Daoy (cell line): ENCODE results near the gene YIPF1. TPM values are rescaled to one million over a fixed set of nuclear protein-coding genes. Genes with fewer than 3 reads are reported as not detected.
"Not testable (repeated sequence)": the region's sequence is repeated elsewhere in the genome, so short reads cannot be mapped to it uniquely, and the experiment has no call there.

Source experiments
- DNase-seq: peaks from one replicate; pipeline ENCODE4 v3.0.0-alpha.2; 2015; ENCODE audit warnings: low read depth
- total RNA-seq: library from RNA; depleted of rRNA; stranded (reverse); fragments of >200 nt; shearing (Covaris generic); gene quantifications from 2 replicates; pipeline ENCODE4 v1.2.3, GENCODE V29; 2014

The YIPF1 gene
- total RNA-seq, 1 experiment from 2014 or later = 19.7 TPM

- DNase-seq = no peak
Observed at GRCh38 chr1:53838654-53838974, 51.0 kb downstream of the YIPF1 start.

DNA sequence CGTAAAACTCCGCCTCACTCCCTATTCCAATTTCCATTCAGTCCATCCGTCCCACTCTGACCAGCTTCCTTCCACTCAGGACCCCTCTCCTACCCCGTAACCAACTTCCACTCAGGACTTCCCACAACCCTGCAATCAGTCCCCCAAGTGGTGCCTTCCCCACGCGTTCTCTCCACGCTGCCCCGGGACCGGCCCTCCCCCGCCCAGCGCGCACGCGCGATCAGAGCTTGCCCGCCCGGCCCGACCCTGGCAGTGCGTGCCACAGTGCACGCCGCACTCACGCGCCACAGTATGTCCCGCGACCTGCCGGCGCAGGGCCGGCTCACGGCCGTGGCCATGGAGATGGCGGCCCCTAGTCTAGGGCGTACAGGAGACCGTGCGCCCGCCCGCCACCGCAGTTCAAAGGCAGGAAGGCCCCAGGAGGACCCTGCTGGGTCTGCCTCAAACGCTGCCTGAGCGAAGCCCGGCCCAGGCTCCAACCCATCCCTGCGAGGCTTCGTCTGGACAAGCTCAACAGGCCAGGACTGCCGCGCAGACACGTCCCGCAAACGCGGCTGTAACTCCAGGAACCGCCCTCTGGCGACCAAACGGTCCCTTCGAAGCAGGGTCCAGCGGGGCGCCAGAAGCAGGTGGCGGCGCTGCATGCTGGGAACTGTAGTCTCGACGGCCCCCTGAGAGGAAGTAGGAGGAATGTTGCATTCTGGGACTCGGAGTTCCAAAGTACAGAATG, 51.5 kb downstream of the YIPF1 start, which contains the start of gene NDC1:
NDC1 (minus strand) TSS at position 373 of the 730 bp plus-strand sequence; CDS start at position 338, 35 bp downstream.
- DNase-seq = peak; percentile 97

DNA sequence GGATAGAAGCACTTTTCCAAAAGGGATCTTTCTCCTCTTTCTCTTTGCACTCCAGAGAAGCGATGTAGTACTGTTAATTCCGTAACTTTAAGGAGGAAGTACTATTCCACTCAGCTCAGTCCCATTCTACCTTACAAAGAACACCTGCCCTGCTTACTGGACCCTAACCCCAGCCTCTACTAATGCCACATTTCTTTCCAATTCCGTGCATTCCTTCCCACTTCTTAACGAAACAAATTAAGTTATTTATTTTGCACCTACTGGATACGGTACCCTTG, 52.0 kb downstream of the YIPF1 start:
- peak; percentile 4 for DNase-seq

DNA sequence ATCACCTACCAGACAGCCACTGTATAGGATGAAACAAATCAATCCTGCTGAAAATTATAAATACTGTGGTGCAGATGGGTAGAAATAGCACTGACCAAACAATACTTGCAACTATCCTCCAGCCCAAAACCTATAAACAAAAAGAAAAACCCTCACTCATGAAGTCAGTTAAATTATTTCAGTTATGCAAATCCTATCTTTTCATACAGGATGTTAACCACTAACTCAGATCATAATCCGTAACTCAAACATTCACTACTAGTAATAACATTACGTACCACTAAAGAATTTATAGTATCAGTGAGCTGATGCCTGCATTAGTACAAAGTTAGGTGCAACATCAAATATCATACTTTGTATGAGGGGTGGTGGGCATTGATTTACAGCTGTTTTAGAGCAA, 54.1 kb downstream of the YIPF1 start:
- no peak for DNase-seq

DNA sequence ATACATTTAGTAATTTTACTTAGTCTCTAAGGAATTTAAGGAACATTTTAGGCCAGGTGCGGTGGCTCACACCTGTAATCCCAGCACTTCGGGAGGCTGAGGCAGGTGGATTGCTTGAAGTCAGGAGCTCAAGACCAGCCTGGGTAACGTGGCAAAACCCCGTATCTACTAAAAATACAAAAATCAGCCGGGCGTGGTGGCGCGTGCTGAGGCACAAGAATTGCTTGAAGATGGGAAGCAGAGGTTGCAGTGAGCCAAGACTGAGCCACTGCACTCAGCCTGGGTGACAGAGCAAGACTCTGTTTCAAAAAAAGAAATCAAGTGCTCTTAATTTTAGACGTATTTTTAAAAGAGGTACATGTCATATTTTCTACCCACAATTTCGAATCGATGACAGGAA, 54.8 kb downstream of the YIPF1 start:
- DNase-seq = no peak

DNA sequence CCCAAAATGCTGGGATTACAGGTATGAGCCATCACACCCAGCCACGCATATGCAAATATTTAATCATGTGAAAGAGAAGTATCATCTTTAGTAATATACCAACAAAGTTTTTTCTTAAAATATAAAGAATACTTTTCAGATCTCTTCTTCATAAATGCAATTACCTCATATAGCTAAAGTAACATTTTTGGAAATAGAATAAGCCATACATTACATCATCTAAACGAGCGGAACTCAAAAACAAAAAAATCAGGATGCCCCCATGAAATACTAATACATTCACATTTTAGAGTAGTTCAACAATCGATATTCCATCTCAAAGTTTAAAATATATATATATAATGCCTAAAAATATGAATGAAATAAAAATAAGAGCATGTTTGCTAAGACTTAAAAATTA, 56.2 kb downstream of the YIPF1 start:
- DNase-seq = no peak

DNA sequence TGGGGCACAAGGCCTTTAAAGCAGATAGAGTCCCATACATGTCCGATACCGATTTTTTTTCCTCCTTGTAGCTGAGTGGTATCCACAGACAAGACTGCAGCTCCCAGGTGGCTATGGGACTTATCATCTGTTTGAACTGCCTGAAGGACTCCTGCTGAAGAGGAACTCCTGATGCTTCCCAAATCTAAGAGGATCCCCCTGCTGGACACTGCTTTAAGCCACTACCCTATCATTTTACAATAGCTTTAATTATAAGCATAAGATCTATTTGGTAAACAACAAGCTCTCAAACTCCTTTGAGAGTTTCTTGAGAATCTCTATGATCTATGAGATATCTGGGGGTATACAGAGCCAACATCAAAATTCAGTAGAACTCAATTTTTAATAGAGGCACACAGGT, 63.2 kb downstream of the YIPF1 start:
- DNase-seq = no peak

DNA sequence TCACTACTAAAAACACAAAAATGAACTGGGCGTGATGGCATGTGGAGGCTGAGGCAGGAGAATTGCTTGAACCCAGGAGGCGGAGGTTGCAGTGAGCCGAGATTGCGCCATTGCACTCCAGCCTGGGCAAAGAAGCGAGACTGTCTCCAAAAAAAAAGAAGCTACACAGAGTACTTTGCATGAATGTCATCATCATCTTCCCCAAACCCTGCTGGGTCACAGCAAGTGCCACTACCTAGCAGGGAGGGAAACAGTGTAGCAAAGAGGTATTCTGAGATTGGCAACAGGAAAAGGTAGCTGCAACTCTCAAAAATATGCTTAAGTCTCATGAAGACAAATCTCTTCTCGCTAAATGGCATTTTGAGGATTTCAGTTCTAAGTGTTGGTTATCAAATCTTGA, 64.3 kb downstream of the YIPF1 start:
- DNase-seq = no peak

DNA sequence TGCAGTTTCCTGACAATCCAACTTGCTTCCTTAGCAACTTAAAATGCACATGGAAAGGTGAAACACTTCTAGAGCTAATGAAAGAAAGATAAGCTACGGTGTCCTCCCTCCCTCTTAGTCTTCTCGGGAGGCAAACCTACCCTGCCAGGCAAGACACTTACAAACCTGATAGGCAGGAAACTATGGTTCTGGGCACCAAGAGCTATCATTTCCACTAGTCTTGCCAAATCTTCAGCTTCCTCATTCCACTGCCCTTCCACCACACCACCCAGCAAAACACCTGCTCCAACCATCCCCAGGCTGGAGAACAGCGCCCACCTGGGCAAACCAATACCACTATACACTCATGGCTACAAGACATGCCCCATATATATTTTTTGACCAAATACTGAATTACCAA, 66.7 kb downstream of the YIPF1 start:
- DNase-seq = no peak

- DNase-seq = no peak
Observed at GRCh38 chr1:53821380-53821779, 68.2 kb downstream of the YIPF1 start.

DNA sequence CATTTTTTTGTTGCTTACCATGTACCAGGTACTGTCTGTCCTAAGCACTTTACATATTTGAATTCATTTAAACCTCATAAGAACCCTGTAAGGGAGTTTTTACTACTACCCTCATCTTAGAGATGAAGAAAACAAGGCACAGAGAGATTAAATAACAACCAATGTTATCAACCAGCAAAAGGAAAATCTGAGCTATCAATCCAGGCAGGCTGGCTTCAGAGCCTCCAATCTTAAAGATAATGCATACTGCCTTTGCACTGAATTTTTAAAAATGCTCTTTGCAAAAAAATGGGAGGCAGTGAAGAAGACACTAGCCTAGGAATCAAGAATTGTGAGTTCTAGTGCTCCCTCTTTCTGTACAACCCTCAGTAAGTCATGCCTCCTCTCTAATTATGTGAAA, 70.2 kb downstream of the YIPF1 start:
- no peak for DNase-seq

GRCh38 chr1:53816584-53816983, 73.0 kb downstream of the YIPF1 start:
- not testable (repeated sequence) for DNase-seq

GRCh38 chr1:53815484-53815883, 74.1 kb downstream of the YIPF1 start:
- not testable (repeated sequence) for DNase-seq

DNA sequence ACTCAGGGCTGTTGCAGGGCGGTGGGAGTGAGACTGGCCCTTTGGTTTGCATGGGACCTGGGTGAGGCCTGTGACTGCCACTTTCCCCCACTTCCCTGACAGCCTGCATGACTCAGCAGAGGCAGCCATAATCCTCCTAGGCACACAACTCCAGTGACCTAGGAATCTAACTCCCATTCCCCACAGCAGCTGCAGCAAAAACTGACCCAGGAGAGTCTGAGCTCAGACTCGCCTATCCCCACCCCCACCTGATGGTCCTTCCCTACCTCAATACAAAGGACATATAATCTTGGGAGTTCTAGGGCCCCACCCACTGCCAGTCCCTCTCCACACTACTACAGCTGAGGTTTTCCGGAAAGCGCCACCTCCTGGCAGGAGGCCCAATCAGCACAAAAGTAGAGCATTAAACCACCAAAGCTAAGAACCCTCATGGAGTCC, 78.2 kb downstream of the YIPF1 start:
- DNase-seq = peak; percentile 30

DNA sequence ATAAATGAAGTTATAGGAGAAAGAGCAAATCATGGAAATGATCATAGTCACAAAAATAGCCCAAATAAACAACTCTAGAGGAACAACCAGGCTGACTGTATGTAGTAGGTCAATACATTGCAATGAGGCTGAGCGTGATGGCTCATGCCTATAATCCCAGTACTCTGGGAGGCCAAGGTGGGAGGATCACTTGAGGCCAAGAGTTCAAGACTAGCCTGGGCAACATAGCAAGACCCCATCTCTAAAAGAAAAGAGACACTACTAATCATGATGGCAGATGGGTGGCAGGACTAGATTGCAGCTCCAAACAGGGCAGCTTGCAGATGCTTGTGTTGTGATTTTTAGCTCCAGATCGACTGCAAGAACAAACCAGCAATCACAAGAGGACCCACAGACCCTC, 79.1 kb downstream of the YIPF1 start:
- no peak for DNase-seq

DNA sequence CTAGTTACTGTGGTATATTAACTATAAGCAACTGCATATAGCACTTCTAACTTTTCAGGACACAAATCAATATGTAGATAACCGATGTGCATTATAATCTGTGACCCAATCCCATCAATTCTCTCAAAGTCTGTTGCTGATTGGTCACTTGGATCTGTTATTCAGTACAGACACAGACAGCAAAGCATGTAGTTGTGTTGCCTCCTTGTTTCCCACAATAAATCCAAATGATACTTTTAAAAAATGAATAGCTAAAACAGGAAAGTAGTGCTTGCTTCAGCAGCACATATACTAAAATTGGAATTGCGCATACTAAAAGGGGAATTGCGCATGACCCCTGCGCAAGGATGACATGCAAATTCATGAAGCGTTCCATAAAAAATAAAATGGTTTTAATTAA, 79.6 kb downstream of the YIPF1 start:
- no peak for DNase-seq

GRCh38 chr1:53807916-53808315, 81.7 kb downstream of the YIPF1 start:
- peak; percentile 20 for DNase-seq

DNA sequence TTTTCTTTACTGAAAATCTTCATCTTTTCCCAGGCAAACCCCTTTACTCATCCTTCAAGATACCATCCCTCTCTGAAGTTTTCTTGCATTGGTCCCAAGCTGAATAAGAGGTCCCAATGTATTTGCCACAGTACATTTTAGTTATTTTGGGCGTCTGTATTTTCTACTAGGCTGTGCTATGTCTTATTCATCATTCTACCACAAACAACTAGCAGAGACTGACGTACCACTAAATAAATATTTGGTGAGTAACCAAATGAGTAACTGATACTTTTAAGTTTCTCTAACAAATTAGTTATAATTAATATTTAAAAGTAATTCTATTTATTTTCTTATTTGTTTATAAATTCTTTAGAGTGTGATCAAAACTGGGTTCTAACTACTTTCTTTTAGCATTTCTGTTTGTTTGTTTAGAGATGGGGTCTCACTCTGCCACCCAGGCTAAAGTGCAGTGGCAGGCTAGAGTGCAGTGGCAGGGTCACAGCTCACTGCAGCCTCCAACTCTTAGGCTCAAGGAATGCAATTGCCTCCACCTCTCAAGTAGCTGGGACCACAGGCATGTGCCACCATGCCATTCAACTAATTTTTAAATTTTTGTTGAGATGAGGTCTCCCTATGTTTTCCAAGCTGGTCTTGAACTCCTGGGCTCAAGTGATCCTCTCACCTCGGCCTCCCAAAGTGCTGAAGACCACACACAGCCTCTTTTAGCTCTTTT, 84.6 kb downstream of the YIPF1 start:
- DNase-seq = no peak

DNA sequence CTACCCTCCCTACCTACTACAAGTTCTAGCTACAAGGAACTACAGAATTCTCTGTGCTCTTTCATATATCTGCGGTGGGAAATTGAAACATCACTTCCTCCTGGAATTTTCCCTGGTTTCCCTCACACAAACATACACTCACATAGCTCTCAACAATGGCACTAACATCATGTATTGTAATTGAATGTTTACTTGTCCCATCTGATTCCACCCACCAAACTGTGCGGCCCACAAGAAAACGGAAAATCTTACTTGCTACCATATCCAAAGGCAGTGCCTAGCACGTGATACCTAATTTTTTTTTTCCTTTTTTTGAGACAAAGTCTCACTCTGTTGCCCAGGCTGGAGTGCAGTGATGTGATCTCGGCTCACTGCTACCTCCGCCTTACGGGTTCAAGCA, 85.4 kb downstream of the YIPF1 start:
- no peak for DNase-seq
